Measurements from ENCODE around the gene PDXP.

GRCh38 chr22:37665487-37665886 lies 7.0 kb downstream of the PDXP start:
- no peak for TF ChIP-seq CTCF (conservative IDR thresholded peaks at IDR 0.05 in 1 of 2, IDR thresholded peaks at IDR 0.05 in 1 of 2; ENCODE audit: extremely low read depth in 1 of 2, insufficient read depth in 1 of 2, low read depth in 1 of 2, low read length in 2 of 2)
- TF ChIP-seq EZH2 (IDR thresholded peaks at IDR 0.05; ENCODE audit: borderline replicate concordance, low read length): no peak

All from mammary epithelial cell (primary cell).